Keratinocyte (primary cell): Measurements from ENCODE around the gene GATAD2B. TPM values are rescaled to one million over a fixed set of nuclear protein-coding genes. Genes with fewer than 3 reads are reported as not detected.

Experiments used
- DNase-seq: peaks from one replicate; pipeline ENCODE4 v3.0.0-alpha.2; 2011; ENCODE audit warnings: low read depth, missing footprints, low spot score
- FAIRE-seq: peaks from 2 replicates; lab custom pipeline; 2011; peaks lifted over from hg19 to GRCh38; lab: Jason Lieb, UNC
- H2AFZ ChIP-seq: 2 replicates; pipeline ENCODE4 v1.6.0; 2012; ENCODE audit warnings: low read length, control low read depth, inconsistent platforms; ENCODE audit not compliant: control insufficient read depth
- H3K27ac ChIP-seq: 2 replicates; pipeline ENCODE4 v1.5.1; 2011; ENCODE audit warnings: low read length; ENCODE audit not compliant: control insufficient read depth, insufficient read depth
- H3K27me3 ChIP-seq: 3 replicates; pipeline ENCODE4 v1.6.0; 2011; ENCODE audit warnings: low read length; ENCODE audit not compliant: control insufficient read depth, insufficient read depth; ENCODE audit errors: extremely low read depth
- H3K36me3 ChIP-seq, 2 experiments: 2 replicates in 1 of 2; 3 replicates in 1 of 2; pipeline ENCODE4 v1.5.1; 2011; ENCODE audit warnings: low read length in 2 of 2, mild to moderate bottlenecking in 1 of 2; ENCODE audit not compliant: control insufficient read depth in 2 of 2, insufficient read depth in 2 of 2; ENCODE audit errors: extremely low read depth in 1 of 2
- H3K4me1 ChIP-seq: 3 replicates; pipeline ENCODE4 v1.5.1; 2011; ENCODE audit warnings: low read length; ENCODE audit not compliant: control insufficient read depth, insufficient read depth; ENCODE audit errors: extremely low read depth
- H3K4me2 ChIP-seq: 3 replicates; pipeline ENCODE4 v1.6.0; 2011; ENCODE audit warnings: low read depth, low read length; ENCODE audit not compliant: control insufficient read depth, insufficient read depth; ENCODE audit errors: extremely low read depth
- H3K4me3 ChIP-seq, 3 experiments: fragments of 200-600 bp in 1 of 3; sonication (generic) in 1 of 3; 2 replicates in 2 of 3; 3 replicates in 1 of 3; pipeline ENCODE4 v1.5.1; 2011 to 2016; ENCODE audit warnings: low read length in 3 of 3, mild to moderate bottlenecking in 3 of 3, control low read depth in 2 of 3, inconsistent platforms in 1 of 3, low read depth in 1 of 3, mixed read lengths in 1 of 3, mixed run types in 1 of 3, moderate library complexity in 1 of 3; ENCODE audit not compliant: control insufficient read depth in 2 of 3, insufficient read depth in 2 of 3; ENCODE audit errors: extremely low read depth in 1 of 3
- H3K79me2 ChIP-seq: 2 replicates; pipeline ENCODE4 v1.6.0; 2012; ENCODE audit warnings: low read length; ENCODE audit not compliant: control insufficient read depth, insufficient read depth
- H3K9ac ChIP-seq: 3 replicates; pipeline ENCODE4 v1.6.0; 2011; ENCODE audit warnings: low read length; ENCODE audit not compliant: control insufficient read depth, insufficient read depth; ENCODE audit errors: extremely low read depth
- H3K9me1 ChIP-seq: 3 replicates; pipeline ENCODE4 v1.6.0; 2011; ENCODE audit warnings: low read length; ENCODE audit not compliant: control insufficient read depth, insufficient read depth; ENCODE audit errors: extremely low read depth
- H3K9me3 ChIP-seq: 2 replicates; pipeline ENCODE4 v1.5.1; 2012; ENCODE audit warnings: low read depth, low read length; ENCODE audit not compliant: control insufficient read depth
- H4K20me1 ChIP-seq: 3 replicates; pipeline ENCODE4 v1.6.0; 2011; ENCODE audit warnings: low read length; ENCODE audit not compliant: control insufficient read depth, insufficient read depth; ENCODE audit errors: extremely low read depth
- EZH2 ChIP-seq: IDR thresholded peaks from one replicate; pipeline ENCODE4 v1.6.1; 2012; ENCODE audit warnings: inconsistent platforms, mild to moderate bottlenecking, low read length, moderate library complexity
- dilution Hi-C: fragments of 300-500 bp; cut with MboI; formaldehyde crosslinking; loops from one replicate; pipeline ENCODE4 v1.7.0; 2020; ENCODE audit warnings: low sequenced_read_pairs; ENCODE audit not compliant: extremely low pct_ligation_motif_present
- polyA plus RNA-seq, 5 experiments: library from polyadenylated mRNA; depleted of rRNA in 3 of 5; stranded (reverse) in 3 of 5; stranded (forward) in 1 of 5; unstranded in 1 of 5; fragments of >200 nt; gene quantifications; 1 replicate in 1 of 5; 2 replicates in 3 of 5; 3 replicates in 1 of 5; pipeline versions ENCODE4 v1.2.1 to v1.2.3, GENCODE V29; 2011 to 2012; ENCODE audit warnings: missing spikeins in 2 of 5, low read depth in 1 of 5, low replicate concordance in 1 of 5
- TF ChIP-seq, protein P1 (sequence below), 3 experiments: IDR thresholded peaks in 1 of 3; conservative IDR thresholded peaks in 1 of 3; optimal IDR thresholded peaks in 1 of 3; 2 replicates in 2 of 3; 3 replicates in 1 of 3; pipeline versions ENCODE3 to v1.5.1; 2011; ENCODE audit warnings: low read length in 3 of 3, mild to moderate bottlenecking in 3 of 3, moderate library complexity in 2 of 3, control low read depth in 1 of 3, inconsistent platforms in 1 of 3; ENCODE audit not compliant: insufficient read depth in 2 of 3; ENCODE audit errors: extremely low read depth in 1 of 3

The GATAD2B gene
- polyA plus RNA-seq, 1 donor (not counting 4 experiments of a cell fraction or from before 2014, with no cell fraction given): 6.1 TPM

DNA sequence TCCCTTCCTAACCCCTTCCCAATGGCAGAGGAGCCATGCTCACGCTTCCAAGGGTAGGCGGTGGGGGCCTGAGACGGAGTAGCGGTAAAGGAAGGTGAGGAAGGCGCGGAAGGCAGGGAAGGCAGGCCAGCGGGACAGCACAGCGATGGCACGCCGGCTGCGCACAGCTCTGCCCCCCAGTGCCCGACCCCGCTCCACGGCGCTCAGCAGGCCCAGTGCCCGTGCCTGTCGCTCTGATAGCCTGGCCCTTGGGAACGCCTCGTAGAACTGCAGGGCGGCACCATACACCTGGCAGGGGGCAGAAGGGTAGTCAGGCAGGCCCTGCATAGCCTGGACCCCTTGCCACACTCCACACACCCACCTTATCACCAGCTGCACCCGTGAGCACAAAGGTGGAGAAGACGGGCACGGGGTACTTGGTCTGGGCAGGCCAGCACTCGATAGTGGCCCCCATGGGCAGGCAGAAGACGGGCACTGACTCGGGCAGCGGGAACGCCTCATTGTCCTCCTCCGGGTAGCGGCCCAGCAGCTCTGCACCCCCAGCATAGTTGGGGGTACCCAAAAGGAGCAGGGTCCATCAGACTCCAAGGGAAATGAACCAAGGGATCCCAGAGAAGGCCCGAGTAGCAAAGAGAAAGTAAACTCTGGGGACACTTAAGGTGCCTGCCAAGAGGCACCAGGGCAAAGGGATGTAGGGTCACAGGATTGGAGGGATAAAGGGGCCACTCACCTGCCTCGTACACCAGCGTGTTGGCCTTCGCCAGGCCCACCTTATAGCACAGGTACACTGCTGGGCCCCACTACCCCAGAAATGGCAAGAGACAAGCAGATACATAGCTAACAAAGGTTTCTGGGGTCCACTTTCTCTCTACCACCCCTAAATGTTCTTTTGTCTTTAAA, 19.3 kb upstream of the GATAD2B start:
- Histone ChIP-seq H3K4me3 (no peak overlapping the region), H3K36me3 (peaks cover 24 to 31% of the 10 kb centered on the region in 2 experiments), H2AFZ (no peak overlapping the region)

DNA sequence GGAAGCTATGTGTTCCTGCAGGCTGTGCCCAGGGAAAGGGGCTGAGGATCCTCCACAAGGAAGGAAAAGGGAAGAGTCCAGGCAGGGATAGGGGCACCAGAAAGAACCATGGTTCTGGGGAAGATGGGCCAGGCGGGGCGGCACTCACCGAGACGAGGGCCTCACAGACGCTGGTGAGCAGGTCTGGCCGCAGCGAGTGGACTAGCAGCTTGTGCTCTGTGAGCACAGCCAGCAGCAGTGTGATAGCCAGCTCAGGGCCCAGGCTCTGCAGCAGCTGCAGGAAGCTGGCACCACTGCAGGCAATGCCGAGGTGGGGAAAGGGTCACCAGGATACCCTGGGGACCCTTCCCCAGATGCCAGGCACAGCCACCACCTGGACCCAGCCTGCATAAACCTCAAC, 18.0 kb upstream of the GATAD2B start:
- Histone ChIP-seq H3K4me1 (peaks cover 7% of the 10 kb centered on the region), H3K4me3 (no peak overlapping the region), H3K27ac (no peak overlapping the region), H3K9ac (no peak overlapping the region), H3K9me1 (no peaks in the 10 kb centered on the region), H2AFZ (no peak overlapping the region), H3K9me3 (no peaks in the 10 kb centered on the region), H3K79me2 (peaks cover 19% of the 10 kb centered on the region), H4K20me1 (no peaks in the 10 kb centered on the region), H3K27me3 (no peaks in the 10 kb centered on the region), H3K36me3 (peaks cover 34 to 36% of the 10 kb centered on the region in 2 experiments), H3K4me2 (no peak overlapping the region)
- no peak for DNase-seq
- dilution Hi-C loops: no loop called here
- TF ChIP-seq, protein P1, sequence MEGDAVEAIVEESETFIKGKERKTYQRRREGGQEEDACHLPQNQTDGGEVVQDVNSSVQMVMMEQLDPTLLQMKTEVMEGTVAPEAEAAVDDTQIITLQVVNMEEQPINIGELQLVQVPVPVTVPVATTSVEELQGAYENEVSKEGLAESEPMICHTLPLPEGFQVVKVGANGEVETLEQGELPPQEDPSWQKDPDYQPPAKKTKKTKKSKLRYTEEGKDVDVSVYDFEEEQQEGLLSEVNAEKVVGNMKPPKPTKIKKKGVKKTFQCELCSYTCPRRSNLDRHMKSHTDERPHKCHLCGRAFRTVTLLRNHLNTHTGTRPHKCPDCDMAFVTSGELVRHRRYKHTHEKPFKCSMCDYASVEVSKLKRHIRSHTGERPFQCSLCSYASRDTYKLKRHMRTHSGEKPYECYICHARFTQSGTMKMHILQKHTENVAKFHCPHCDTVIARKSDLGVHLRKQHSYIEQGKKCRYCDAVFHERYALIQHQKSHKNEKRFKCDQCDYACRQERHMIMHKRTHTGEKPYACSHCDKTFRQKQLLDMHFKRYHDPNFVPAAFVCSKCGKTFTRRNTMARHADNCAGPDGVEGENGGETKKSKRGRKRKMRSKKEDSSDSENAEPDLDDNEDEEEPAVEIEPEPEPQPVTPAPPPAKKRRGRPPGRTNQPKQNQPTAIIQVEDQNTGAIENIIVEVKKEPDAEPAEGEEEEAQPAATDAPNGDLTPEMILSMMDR (optimal IDR thresholded peaks at IDR 0.05 in 1 of 3, IDR thresholded peaks at IDR 0.05 in 1 of 3, conservative IDR thresholded peaks at IDR 0.05 in 1 of 3; ENCODE audit: extremely low read depth in 1 of 3, insufficient read depth in 2 of 3, low read length in 3 of 3): no peak
- TF ChIP-seq EZH2: no peak
- FAIRE-seq: no peak

More for the DNA sequence above, 19.3 kb upstream of the GATAD2B start:
- Histone ChIP-seq H3K27ac (no peak overlapping the region), H3K9me3 (no peaks in the 10 kb centered on the region), H4K20me1 (no peaks in the 10 kb centered on the region), H3K4me1 (peaks cover 10% of the 10 kb centered on the region), H3K79me2 (peaks cover 22% of the 10 kb centered on the region), H3K27me3 (no peaks in the 10 kb centered on the region), H3K9me1 (no peaks in the 10 kb centered on the region), H3K9ac (no peak overlapping the region), H3K4me2 (no peak overlapping the region)
- no peak for DNase-seq
- no peak for FAIRE-seq
- TF ChIP-seq, protein P1 (optimal IDR thresholded peaks at IDR 0.05 in 1 of 3, IDR thresholded peaks at IDR 0.05 in 1 of 3, conservative IDR thresholded peaks at IDR 0.05 in 1 of 3; ENCODE audit: extremely low read depth in 1 of 3, insufficient read depth in 2 of 3, low read length in 3 of 3): no peak
- TF ChIP-seq EZH2: no peak
- dilution Hi-C loops: no loop called here
